Sigmoid colon (tissue), 4 donors: ENCODE data around the gene GLS.

Experiments
- POLR2A ChIP-seq, 2 donors: fragments of 450-650 bp; IDR thresholded peaks; one replicate each; pipeline ENCODE4 v1.6.1; 2016; ENCODE audit warnings: antibody characterized with exemption in 2 of 2, mild to moderate bottlenecking in 2 of 2, moderate library complexity in 2 of 2
- POLR2AphosphoS5 ChIP-seq, 4 donors: sonication (generic); formaldehyde crosslinking; IDR thresholded peaks; one replicate each; pipeline ENCODE4 v1.6.1; 2017; ENCODE audit warnings: antibody characterized with exemption in 4 of 4
- TF ChIP-seq, protein P1 (sequence below), 4 experiments: fragments of 450-650 bp in 3 of 4; fragments of 200-600 bp in 1 of 4; IDR thresholded peaks; one replicate each; pipeline ENCODE4 v1.5.1; 2016 to 2019; ENCODE audit warnings: antibody characterized with exemption in 4 of 4, mild to moderate bottlenecking in 3 of 4, moderate library complexity in 2 of 4

DNA sequence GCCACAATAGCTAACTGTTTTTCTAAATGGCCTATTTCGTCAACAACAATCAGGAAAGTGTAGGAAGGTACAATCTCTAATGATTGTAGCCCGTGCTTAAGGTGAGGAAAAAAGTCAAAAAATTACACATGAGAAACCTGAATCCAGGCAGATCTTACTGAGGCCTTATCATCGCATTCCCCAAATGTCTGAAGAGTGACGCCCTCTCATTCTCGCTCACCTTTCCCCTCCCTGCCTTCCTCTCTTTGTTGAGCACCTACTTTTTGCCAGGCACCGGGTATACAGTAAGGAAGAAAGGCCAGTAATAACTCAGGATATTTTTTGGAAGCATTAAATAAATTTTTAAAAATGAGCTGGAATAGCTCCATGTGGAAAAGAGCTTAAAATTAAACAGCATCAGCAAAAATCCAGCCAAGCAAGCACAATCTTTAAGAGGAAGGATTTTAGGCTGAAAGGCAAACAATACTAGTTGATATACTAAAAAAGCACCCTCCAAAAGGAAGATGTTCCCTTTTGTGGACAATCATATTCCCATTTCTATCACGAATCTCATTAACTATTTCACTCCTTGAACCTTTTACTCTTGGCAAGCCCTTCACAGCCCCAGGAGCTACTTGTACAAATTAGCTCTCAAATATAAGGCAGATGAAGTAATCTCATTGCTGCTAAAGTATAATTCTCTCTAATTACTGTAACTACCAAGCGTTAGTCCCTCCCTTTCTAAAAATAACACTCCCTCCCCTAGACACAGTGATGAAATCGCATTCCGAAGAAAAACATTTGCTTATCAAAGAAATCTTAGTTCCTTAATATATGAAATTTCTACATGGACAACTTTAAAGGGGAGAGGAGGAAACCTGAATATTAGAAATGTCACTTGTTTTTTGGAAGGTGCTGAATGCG lies 93.4 kb downstream of the GLS start:
- TF ChIP-seq POLR2A (IDR thresholded peaks at IDR 0.05) (no peak), POLR2AphosphoS5 (IDR thresholded peaks at IDR 0.05) (no peak)
- TF ChIP-seq, protein P1, sequence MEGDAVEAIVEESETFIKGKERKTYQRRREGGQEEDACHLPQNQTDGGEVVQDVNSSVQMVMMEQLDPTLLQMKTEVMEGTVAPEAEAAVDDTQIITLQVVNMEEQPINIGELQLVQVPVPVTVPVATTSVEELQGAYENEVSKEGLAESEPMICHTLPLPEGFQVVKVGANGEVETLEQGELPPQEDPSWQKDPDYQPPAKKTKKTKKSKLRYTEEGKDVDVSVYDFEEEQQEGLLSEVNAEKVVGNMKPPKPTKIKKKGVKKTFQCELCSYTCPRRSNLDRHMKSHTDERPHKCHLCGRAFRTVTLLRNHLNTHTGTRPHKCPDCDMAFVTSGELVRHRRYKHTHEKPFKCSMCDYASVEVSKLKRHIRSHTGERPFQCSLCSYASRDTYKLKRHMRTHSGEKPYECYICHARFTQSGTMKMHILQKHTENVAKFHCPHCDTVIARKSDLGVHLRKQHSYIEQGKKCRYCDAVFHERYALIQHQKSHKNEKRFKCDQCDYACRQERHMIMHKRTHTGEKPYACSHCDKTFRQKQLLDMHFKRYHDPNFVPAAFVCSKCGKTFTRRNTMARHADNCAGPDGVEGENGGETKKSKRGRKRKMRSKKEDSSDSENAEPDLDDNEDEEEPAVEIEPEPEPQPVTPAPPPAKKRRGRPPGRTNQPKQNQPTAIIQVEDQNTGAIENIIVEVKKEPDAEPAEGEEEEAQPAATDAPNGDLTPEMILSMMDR (IDR thresholded peaks at IDR 0.05), result no peak
